Activated naive CD4-positive, alpha-beta T cell (primary cell): Measurements from ENCODE around the gene CCDC9B.

Experiments used
- DNase-seq, 4 experiments: peaks; one replicate each; lab custom pipeline; 2025; lab: John Stamatoyannopoulos, UW

CCDC9B gene

DNA sequence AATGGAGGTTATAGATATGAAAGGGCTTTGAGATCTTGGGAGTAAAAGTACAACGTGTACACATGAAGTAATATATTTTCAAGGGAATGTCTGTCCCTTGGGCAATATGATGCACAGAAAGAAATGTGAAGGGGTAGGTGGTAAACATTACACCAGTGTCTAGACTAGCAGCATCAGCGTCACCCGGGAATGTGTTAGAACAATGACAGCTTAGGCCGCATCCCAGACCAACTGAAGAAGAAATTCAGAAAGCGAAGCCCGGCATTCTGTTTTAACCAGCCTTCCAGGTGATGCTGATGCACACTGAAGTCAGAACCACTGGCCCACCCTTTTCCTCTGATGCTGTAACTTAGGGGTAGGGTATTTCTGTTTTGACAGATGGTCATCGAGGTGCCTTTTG is 10.9 kb downstream of the CCDC9B start:
- no peak for DNase-seq

DNA sequence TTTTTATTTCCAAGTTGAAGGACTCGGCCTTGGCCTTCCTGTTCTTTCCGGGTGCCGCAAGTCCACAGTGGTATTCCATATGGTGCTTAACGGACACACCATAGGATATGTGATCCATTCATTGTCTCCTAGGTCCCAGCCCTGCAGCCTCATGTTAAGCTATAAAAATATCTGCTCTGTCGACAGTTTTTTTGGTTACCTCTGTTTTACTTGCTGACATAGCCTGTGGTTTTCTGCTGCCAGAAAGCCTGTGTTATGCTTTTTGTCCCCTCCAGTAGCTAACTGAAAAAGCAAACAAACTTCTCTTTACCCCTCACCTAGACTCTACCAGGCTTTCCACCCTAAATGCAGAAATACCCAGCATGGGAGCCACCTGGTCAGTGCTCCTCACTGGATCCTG is 12.0 kb downstream of the CCDC9B start:
- no peak for DNase-seq

DNA sequence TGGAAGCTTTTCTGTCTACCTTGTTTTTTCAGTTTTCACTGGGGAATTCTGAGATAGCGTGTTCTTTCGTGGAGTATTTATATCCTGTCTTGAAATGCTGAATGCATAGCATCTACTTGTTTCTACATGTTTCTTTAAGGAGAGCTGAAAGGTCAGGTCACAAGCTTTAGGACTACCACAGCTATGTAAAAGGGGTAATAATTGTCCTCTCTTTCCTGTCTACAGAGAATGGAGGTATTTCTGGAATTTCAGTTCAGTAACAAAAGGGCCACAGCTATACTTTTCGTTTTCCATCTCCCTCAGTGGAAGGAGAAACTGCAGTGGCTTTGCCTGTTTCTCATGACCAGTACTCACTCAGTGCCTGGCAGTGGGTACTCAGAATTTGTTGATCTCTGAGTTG is 12.6 kb downstream of the CCDC9B start:
- DNase-seq, result no peak

DNA sequence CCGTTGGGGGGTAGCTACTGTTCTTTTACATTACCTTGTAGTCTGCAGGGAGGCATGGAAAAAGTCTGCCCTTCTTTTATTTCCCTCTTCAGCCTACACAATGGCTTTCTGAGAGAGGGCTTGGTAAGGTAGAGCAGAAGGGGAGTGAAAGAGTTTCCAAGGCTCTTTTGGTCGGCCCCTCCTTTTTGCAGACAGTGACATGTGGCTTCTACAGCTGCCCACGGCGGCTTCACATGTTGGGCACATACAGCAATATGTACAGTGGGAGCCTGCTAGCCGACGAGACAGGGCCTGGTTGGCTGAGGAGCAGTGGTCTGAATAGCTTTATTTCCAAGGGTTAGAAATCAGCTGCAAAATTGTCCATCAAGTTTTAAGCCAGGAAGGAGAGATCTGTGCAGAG is 13.3 kb downstream of the CCDC9B start:
- DNase-seq, result no peak

DNA sequence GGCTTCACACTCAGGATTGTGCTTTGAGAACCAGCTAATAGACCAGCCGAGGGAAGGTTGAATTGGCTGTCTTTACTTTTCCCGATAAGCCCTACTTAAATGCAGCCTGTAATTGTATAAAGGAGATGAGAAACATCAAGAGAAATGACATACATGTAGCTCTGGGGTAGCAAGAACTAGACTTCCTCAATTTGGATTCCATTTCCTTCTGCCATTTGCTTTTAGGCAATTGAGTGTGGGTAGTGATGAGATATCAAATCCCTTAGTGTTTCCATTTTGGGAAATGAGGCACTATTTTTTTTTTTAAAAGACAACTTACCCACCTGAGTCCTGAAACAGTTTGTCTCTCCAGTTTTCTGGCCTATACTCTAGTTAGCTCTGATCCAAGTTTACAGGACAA is 15.0 kb downstream of the CCDC9B start:
- no peak for DNase-seq

DNA sequence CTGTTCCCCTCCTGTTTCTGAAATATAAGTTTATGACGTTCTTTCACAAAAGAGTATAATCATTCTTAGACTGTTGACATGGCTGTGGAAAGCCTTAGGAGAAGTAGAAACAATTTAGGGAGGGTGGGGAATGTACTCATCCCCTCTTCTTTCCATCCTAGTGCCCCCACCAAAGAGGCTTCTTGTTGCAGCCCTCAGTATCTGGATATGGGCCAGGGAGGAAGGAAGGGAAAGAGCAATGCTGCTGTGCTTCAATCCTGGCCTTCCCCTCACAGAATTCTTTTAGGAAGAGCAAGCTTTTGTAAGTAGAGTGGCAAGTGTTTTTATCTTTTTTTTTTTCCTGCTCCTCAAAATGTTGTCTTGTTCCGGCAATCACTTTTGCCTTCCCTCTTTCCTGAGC is 15.6 kb downstream of the CCDC9B start:
- DNase-seq, result no peak

DNA sequence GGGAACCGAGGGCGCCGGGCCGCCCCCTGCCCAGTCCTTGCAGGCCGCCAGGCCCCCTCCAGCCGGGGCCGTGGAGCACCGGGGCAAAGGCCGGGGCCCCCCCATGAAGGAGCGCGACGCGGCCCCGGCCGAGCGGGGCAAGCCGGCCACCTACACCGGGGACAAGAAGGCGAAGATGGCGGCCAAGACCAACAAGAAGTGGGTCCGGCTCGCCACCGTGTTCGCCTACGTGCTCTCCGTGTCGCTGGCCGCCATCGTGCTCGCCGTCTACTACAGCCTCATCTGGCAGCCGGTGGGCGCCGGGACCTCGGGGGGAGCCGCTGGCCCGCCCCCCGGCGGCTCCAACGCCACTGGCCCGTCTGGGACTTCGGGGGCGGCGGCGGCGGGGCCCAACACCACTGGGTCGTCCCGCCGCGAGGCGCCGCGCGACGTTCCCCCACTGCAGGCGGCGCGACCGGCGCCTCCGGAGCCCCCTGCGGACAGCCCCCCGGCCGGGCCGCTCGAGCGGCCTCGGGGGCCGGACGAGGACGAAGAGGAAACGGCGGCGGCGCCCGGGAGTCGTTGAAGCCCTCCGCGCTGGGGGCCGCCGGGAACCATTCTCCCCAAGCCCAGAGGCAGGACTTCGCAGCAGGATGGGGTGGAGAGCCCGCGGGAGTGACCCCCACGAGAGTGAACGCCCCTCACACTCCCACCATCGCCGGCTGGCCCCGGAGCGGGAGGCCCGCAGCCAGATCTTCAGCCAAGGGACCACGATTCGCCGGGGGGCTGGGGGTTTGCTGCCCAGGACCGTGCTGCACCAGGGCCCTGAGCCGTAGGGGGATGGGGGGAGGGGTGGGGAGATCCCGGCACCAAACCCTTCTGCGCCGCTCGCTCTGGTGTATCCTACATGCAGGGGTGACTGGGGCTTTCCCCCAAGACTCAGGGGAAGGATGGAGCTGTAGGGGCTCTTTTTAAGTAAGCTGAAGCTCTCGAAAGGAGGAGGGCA is 16.5 kb downstream of the CCDC9B start:
- DNase-seq, result no peak

DNA sequence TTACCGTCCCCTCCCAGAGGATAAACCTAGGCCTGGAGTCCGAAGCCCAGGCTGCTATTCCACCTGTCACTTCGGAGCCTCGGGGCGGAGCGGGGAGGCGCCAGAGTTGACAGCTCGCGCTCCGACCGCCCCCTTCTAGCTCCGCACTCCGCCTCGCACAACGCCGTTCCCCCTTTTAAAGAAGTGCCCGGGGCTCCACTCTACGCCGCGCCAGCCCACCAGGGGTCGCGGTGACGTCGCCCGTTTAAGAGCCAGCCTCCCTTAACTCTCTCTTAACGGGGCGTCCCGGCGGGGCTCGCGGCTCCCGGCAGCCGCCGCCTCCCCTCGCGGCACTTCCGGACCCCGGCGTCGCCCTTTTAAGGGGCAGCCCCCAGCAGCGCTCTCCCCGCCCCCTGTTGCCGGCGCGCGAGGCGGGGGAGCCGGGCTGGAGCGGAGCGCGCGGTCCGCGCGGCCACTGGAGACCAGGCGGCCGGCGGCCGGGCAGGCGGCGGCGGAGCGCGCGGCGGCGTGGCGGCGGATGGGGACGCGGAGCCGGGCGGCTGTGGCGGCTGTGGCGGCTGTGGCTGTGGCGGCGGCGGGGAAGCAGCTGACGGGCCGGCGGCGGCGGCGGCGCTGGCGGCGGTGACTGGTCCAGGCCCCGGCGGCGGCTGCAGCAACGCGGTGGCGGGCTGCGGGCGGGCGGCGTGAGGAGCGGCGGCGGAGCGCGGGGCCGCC is 17.3 kb downstream of the CCDC9B start, which contains the start of gene INAFM2:
Gene INAFM2 (plus strand): TSS at position 454 of the 714 bp plus-strand sequence. CDS start 364 bp downstream, outside the sequence.
- peak; percentile 77 to 91 (median 79) for DNase-seq

DNA sequence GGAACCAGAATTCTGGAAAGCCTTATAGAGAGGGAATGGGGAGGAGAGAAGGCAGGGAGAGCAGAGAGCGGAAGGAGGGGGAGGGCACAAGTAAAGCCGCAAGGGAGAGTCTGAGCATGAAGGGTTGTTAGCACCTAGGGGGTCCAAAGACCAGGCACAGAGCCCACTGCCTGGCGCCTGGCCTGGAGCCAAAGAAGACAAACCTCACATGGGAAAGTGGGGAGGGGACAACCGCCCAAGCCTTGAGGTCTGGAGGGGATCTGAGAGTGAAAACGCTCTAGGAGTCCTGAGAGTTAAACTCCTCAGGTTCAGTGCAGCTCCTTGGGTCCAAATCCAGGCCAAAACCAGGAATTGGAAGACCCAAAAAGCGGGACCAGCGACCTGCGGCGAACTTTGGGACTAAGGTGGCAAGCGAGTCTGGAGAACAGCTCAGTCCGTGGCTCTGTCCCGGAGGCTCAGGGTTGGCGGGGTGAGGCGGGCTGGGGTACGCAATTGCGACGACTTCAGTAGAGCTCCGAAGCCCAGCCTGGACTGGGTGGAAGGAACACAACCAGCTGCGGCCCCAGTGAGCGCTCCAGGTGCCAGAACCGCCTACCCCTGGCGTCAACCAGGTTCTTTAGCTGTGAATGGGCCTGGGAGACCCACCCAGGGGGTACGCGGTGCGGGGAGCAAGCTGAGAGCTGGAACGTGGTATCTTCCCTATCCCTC is 18.1 kb downstream of the CCDC9B start:
- DNase-seq, result no peak

DNA sequence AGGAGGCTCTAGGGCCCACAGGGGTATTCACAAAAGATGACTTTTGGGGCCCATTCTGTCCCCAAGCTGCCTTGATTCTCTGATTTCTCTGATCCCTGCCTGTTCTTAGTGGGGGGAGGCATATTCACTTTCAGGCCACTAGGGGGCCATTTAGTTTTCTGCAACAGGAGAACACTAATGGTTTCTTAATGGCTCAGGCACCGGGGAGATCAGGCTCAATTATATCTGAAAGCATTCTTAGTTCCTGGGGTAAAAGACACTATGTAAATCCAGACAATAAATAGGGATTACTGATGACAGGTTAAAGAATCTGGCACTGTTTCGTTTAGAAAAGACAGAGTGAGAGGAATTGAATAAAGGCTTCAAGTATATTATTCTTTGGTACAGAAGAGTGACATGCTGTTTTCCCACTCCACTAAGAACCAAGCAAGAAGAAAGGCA is 19.8 kb downstream of the CCDC9B start:
- peak in 1 of 4 experiments; percentile 20 for DNase-seq

DNA sequence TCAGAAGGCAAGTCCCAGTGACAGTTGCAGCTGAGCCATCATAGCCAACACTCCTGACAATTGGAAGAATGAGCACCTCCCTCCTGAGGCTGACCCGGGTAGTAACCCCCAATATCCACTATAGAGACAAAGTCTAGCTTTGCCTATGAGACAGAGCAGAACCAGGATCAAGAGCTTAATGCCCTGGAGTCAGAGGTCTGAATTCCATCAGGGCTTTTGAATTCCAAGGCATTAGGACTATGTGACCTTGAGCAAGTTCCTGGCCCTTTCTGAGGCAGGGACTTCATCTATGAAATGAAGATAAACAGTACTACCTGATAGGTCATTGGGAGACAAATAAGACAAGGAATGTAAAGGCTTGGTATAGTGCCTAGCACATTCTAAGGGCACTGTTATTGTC is 20.3 kb downstream of the CCDC9B start:
- no peak for DNase-seq

DNA sequence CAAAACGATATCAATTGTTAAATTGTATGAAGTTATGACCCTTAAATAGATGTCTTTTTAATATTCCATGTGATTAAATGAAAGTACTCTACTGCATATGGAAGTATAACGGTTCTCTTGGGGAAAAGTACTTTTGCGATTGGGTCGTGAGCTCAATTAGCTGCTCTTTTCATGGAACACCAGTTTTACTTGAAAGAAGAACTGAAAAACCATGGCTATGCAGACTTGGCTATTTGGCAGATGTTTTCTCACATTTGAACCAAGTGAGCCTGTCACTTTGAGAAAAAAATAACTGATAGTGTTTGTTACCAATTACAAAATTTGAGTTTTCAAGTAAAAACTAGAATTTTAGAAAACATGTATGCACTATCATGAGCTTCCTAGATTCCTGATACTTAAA is 23.2 kb downstream of the CCDC9B start:
- no peak for DNase-seq

DNA sequence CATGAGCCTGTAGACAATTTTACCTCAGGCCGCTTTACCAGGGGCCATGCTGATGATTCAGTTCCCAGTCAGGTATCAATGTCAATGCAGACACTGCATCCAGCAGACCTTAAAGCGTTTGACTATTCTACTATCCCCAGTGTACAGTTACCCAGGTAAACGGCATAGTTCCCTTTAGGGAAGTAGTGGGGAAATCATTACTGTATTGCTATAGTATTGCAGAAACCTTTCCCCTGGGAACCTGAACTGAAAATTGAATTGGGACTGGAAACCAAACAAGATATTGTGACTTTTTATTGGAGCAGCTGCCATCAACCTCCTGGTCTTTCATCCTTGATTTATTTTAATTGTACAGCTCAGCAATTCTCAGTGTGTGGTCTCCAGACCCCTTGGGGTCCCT is 23.8 kb downstream of the CCDC9B start:
- DNase-seq, result no peak

DNA sequence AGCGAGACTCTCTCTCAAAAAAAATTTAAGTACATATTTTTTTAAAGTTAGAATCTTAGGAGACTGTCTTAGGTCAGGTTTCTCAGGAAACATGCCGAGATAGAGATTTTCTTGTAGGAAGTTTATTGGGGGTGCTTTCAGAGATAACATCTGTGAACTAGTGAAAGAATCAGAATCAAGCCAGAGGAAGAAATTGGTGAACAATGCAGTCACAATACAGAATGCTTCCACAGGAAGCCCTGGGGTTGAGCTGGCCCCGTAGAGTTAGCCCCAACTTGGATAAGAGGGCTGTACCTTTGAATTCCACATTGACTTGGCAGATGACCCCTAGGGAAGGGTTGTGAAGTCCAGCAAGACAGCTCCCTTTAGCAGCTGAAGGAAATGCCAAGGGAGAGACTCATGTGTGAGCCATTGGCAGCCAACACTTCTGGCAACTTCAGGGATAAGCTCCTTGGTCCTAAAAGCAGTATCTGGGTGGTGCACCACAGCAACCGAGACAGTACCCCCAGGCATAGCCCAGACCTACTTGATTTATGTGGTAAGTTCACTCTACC is 25.9 kb downstream of the CCDC9B start:
- no peak for DNase-seq

DNA sequence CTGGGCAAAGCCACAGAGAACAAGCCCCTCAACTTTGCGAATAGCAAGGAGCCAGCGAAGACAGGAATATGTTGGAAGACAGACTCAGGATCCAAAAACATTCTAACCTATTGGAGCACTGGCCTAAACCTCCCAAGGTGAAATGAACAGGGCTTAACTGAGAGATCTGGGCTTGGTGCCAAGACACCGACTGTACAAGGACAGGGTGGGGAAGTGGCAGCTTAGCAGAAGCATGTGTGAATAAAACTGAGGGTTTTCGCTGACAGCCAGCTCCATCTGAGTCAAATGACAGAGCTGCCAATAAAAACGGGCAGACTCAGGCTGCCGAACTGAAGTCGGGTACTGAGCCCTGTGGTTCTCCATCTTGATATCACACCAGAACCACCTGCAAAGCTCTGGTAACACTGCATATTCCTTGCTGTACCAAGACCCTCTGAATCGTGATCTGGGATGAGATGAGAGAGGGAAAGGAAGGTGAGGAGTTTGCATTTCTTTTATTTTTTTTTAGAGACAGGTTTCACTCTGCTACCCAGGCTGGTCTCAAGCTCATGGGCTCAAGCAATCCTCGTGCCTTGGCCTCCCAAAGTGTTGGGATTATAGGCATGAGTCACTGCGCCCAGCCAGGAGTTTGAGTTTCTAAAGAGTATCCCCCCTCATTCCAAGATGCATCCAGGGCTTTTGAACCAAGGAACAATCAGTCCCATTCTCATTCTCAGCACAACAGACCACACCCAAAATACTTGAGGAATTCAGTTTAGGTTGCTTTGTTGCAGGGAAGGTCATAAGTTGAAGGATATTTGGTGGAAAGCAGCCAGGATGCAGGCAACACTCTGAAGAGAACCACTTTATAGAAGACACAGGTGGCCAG is 27.0 kb downstream of the CCDC9B start:
- peak in 2 of 4 experiments; percentile 10 to 17 for DNase-seq

DNA sequence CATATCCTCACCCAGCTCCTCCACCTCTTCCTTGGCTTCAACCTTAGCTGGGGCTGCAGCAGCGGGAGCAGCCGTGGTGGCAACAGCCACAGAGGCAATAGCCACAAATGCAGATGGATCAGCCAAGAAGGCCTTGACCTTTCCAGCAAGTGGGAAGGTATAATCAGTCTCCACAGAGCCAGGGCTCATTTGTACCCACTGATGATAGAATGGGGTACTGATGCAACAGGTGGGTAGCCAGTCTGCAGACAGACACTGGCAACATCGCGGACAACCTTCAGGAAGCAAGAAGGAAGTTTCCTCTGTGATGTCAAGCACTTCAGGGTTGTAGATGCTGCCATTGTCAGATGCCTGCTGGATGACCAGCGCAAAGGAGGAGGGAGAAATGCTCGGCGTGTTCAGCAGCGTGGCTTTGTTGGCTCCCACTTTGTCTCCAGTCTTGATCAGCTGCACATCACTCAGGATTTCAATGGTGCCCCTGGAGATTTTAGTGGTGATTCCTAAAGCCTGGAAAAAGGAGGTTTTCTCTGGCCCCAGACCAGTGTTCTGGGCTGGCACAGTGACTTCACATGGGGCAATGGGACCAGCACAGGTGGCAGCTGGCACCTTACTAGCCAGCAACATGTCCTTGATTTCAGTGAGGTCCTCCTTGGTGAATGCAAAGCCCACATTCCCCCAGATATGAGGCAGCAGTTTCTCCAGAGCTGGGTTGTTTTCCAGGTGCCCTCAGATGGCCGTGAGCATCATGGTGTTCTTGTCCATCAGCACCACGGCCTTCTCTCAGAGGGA is 28.2 kb downstream of the CCDC9B start:
- DNase-seq, result no peak

DNA sequence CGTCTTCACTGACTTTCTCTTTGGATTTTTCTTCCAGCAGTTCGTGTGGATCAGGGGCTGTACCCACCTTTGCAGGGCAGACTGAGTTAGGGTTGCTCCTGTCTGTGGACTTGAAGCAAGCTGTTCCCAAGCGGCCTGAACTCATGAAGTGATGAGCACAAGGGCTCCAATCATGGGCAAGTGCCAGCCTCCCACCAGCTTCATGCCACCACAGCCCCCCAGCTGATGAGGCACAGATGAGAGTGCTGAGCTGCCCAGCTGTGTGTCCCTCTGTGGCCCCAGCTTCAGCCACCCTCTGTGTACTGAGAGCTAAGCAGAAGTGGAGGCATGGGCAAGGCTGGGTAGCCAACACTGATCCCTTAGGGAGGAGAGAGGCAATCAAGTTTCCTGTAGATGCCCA is 29.7 kb downstream of the CCDC9B start:
- DNase-seq, result no peak

DNA sequence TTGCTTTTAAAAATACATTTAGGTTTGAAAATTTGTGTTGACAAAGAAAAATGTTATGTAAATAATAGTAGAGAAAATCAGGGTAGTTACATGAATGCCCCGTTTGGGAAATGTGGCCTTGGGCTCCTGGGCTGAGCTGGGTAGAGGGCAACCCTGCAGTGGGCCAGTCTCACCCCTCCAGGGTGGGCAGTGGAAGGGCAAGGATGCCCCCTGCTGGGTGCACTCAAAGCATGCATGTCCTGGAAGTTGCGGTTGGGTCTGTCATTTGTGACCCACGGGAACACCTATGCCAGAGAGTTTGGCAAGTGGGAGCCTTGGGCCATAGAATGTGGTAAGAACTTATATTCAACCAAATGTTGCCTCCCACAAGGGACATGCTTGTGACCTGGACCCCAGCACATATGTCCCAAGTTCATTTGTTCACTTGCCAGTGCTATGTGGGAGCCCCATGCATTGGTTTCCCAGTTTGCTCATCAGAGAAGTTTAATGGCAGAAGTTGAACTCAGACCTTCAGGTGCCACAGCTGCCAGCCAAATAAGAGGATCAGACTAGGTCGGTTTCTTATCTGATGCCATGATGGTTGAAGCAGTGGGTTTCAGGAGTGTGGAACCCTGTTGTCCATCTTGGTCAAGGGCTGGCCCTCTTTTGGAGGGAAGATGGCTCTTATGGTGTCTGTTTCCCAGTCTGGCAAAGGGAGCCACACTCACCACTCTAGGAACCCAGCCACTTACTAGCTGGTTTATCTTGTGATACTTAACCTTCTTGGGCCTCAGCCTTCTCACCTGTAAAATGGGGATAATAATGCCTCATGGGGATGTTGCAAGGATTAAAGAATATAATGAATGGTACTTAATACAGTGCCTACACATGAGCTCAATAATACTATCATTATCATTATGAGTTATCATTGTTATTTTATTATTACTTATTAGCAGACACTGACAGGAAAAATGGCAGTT is 30.5 kb downstream of the CCDC9B start:
- DNase-seq, result peak in 2 of 4 experiments; percentile 43 to 57

DNA sequence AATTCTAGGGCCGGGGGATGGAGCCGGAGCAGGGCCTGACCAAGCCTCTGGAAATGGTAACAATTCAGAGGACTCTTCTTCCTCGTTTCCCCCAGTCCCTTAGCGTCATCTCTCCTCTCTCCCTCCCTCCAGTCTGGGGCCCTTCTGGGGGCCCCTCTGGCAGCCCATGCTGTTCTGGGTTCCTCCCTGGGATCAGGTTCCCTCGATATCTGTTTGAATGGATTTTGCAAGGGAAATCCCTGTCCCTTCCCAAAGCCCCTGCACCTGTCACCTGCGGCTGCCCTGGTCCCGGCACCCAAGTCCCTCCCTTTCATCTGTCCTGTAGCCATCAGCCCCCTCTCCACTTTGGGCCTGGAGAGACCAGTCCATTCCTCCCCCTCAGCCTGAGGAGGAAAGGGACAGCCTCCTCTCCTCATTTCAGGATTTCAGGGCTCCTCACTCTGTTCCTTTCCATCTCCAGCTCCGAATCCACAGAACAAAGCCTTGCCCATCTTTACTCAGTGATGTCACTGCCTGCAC is 31.3 kb downstream of the CCDC9B start:
- no peak for DNase-seq
